Lung (tissue), 12 donors: ENCODE results near the gene PTCH2. TPM values are rescaled to one million over a fixed set of nuclear protein-coding genes. Genes with fewer than 3 reads are reported as not detected.
A peak's percentile ranks its signal among the peaks of the same experiment; 100 is the strongest.

Experiments
- ATAC-seq: fragments of 200-7000 bp; cut with Tn5 transposase; one replicate; pipeline ENCODE4 v1.9.1; 2020; ENCODE audit warnings: moderate number of reproducible peaks; ENCODE audit not compliant: insufficient read depth, low FRiP score
- DNase-seq, 3 donors: peaks; one replicate each; pipeline ENCODE4 v3.0.0-alpha.2; 2013 to 2017
- H3K27ac ChIP-seq, 2 donors: one replicate each; pipeline ENCODE4 v1.5.1; 2013; ENCODE audit warnings: mild to moderate bottlenecking in 2 of 2, moderate library complexity in 2 of 2, control low read depth in 1 of 2, inconsistent platforms in 1 of 2, low read depth in 1 of 2, low read length in 1 of 2
- H3K27me3 ChIP-seq, 3 donors: one replicate each; pipeline ENCODE4 v1.5.1; 2013; ENCODE audit warnings: low read length in 2 of 3; ENCODE audit not compliant: control insufficient read depth in 3 of 3, insufficient read depth in 3 of 3
- H3K36me3 ChIP-seq, 4 donors: one replicate each; pipeline ENCODE4 v1.5.1; 2013; ENCODE audit warnings: low read length in 4 of 4, mild to moderate bottlenecking in 1 of 4, moderate library complexity in 1 of 4; ENCODE audit not compliant: control insufficient read depth in 4 of 4, insufficient read depth in 4 of 4
- H3K4me1 ChIP-seq, 5 donors: one replicate each; pipeline ENCODE4 v1.5.1; 2013; ENCODE audit warnings: low read length in 5 of 5, mild to moderate bottlenecking in 2 of 5, moderate library complexity in 1 of 5; ENCODE audit not compliant: control insufficient read depth in 5 of 5, insufficient read depth in 5 of 5
- H3K4me3 ChIP-seq: one replicate; pipeline ENCODE4 v1.5.1; 2013; ENCODE audit warnings: mild to moderate bottlenecking, control low read depth, moderate library complexity
- H3K9ac ChIP-seq, 2 donors: one replicate each; pipeline ENCODE4 v1.5.1; 2013; ENCODE audit warnings: low read length in 2 of 2, control low read depth in 1 of 2; ENCODE audit not compliant: insufficient read depth in 1 of 2
- H3K9me3 ChIP-seq, 4 donors: one replicate each; pipeline ENCODE4 v1.5.1; 2013; ENCODE audit warnings: low read length in 3 of 4, mild to moderate bottlenecking in 1 of 4, moderate library complexity in 1 of 4; ENCODE audit not compliant: control insufficient read depth in 4 of 4, insufficient read depth in 3 of 4
- WGBS, 2 donors: extraction: QIAGEN DNeasy Blood & Tissue Kit; methylation state at CpG; one replicate each; pipeline ENCODE4 v1.1.7; 2013; 5-methylcytosine and 5-hydroxymethylcytosine counted together
- polyA plus RNA-seq, 2 donors: library from polyadenylated mRNA; stranded (reverse); fragments of 200-250 nt; gene quantifications; one replicate each; pipeline ENCODE4 v1.2.1, GENCODE V29; 2013
- total RNA-seq, 2 donors: library from RNA; depleted of rRNA in 1 of 2; stranded (reverse); fragments of >200 nt in 1 of 2; gene quantifications; one replicate each; pipeline ENCODE4 v1.2.1, GENCODE V29; 2014 to 2021
- TF ChIP-seq, protein P1 (sequence below): IDR thresholded peaks from 2 replicates; pipeline ENCODE4 v1.5.1; 2012; ENCODE audit warnings: mild to moderate bottlenecking; ENCODE audit errors: control extremely low read depth, extremely low read depth
- donor health status: control.
- donor health status: control.
- donor health status: Bipolar disorder and iron deficiency.
- donor health status: healthy.
- donor health status: DM: yes; HTN: yes; CAD: no.

The PTCH2 gene
- total and polyA plus RNA-seq, 4 donors, result 0.37 to 1.7 (median 0.66) TPM

DNA sequence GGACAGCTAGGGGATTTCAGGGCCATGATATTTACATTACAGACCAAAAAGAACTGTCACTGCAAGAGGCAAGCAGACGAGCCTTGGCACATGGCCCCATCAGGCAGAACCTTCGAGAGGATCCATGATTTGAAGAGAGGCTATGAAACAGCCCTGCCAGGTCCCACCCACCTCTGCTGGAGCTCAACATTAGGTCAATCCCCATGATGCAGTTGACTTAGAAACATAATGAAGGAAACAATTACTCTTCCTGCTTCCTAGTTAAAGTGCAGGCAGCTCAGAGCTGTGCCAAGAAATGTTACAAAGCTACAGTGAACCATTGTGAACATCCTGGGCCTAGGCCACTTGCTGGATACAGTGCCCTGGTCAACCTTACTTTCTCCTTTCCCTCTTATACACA lies 41.7 kb upstream of the PTCH2 start:
- DNase-seq (peak; percentile 33 to 70 (median 65)), ATAC-seq (no peak)
- no peak overlapping the region for H3K4me3 ChIP-seq
- H3K36me3 ChIP-seq, result peaks cover 5 to 28% (median 11%) of the 10 kb centered on the region in 4 donors
- TF ChIP-seq, protein P1, sequence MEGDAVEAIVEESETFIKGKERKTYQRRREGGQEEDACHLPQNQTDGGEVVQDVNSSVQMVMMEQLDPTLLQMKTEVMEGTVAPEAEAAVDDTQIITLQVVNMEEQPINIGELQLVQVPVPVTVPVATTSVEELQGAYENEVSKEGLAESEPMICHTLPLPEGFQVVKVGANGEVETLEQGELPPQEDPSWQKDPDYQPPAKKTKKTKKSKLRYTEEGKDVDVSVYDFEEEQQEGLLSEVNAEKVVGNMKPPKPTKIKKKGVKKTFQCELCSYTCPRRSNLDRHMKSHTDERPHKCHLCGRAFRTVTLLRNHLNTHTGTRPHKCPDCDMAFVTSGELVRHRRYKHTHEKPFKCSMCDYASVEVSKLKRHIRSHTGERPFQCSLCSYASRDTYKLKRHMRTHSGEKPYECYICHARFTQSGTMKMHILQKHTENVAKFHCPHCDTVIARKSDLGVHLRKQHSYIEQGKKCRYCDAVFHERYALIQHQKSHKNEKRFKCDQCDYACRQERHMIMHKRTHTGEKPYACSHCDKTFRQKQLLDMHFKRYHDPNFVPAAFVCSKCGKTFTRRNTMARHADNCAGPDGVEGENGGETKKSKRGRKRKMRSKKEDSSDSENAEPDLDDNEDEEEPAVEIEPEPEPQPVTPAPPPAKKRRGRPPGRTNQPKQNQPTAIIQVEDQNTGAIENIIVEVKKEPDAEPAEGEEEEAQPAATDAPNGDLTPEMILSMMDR, result no peak
- peaks cover 0 to 5% (median 0%) of the 10 kb centered on the region in 5 donors for H3K4me1 ChIP-seq
- WGBS, 2 donors, result 50 to 79% methylated on average over 2 of the region's 2 CpGs
- H3K27ac ChIP-seq, result no peak overlapping the region
- H3K9me3 ChIP-seq, result peaks cover 0 to 7% (median 1%) of the 10 kb centered on the region in 4 donors
- H3K9ac ChIP-seq, result no peak overlapping the region
- no peaks in the 10 kb centered on the region for H3K27me3 ChIP-seq

- no peak overlapping the region for H3K9ac ChIP-seq
- no peak overlapping the region for H3K27ac ChIP-seq
- H3K9me3 ChIP-seq, result no peaks in the 10 kb centered on the region
- no peaks in the 10 kb centered on the region for H3K27me3 ChIP-seq
- TF ChIP-seq, protein P1, result no peak
- ATAC-seq (no peak), DNase-seq (no peak)
- H3K4me3 ChIP-seq, result no peak overlapping the region
- peaks cover 0 to 5% (median 0%) of the 10 kb centered on the region in 5 donors for H3K4me1 ChIP-seq
- peaks cover 6 to 19% (median 9%) of the 10 kb centered on the region in 4 donors for H3K36me3 ChIP-seq
- WGBS, 2 donors, result 94% methylated on average over 7 of the region's 7 CpGs
These were observed 38.1 kb upstream of the PTCH2 start for GRCh38 chr1:44881011-44881632.

GRCh38 chr1:44874155-44874554 lies 31.1 kb upstream of the PTCH2 start:
- Histone ChIP-seq H3K9ac (no peak overlapping the region), H3K36me3 (peaks cover 7 to 25% (median 12%) of the 10 kb centered on the region in 4 donors), H3K9me3 (no peaks in the 10 kb centered on the region), H3K27ac (no peak overlapping the region), H3K4me3 (no peak overlapping the region), H3K4me1 (no peaks in the 10 kb centered on the region), H3K27me3 (no peaks in the 10 kb centered on the region)
- DNase-seq, result no peak
- no peak for ATAC-seq
- TF ChIP-seq, protein P1, result no peak
- 82 to 97% methylated on average over 2 of the region's 2 CpGs for WGBS, 2 donors

DNA sequence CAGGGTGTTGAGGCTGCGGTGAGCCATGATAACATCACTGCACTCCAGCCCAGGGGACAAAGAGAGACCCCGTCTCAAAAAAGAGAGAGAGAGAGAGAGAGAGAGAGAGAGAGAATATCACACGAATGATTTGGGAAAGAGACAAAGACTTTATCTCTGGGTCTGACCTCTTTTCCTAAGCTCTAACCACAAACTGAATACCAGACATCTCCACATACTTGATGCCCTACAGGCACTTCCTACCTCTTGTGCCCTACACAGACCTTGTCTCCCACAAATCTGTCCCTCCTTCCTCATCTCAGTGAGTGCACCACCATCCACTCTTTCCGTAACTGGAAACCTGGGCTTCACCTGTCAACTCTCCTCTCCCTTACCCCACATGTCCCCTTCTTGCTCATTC lies 27.0 kb upstream of the PTCH2 start:
- Histone ChIP-seq H3K9me3 (no peaks in the 10 kb centered on the region), H3K4me1 (no peaks in the 10 kb centered on the region), H3K36me3 (peaks cover 8 to 15% (median 10%) of the 10 kb centered on the region in 4 donors), H3K27me3 (no peaks in the 10 kb centered on the region), H3K4me3 (no peak overlapping the region), H3K27ac (no peak overlapping the region), H3K9ac (no peak overlapping the region)
- DNase-seq (no peak), ATAC-seq (no peak)
- TF ChIP-seq, protein P1, result no peak
- WGBS, 2 donors, result 91 to 92% methylated on average over 4 of the region's 4 CpGs
